Mesenchymal stem cell (in vitro differentiated cells and primary cell): ENCODE measurements around the gene BRIX1.
A peak's percentile ranks its signal among the peaks of the same experiment; 100 is the strongest.

Experiments
- DNase-seq: peaks from one replicate; pipeline ENCODE4 v3.0.0-alpha.2; 2013
- H2AFZ ChIP-seq: one replicate; pipeline ENCODE4 v1.6.1; 2013; ENCODE audit warnings: low read depth, mild to moderate bottlenecking, control low read depth, inconsistent platforms, low read length, moderate library complexity
- H2AK5ac ChIP-seq: 2 replicates; pipeline ENCODE4 v1.6.1; 2013; ENCODE audit warnings: low read length, moderate library complexity, mild to moderate bottlenecking, inconsistent platforms; ENCODE audit not compliant: severe bottlenecking
- H2BK120ac ChIP-seq: one replicate; pipeline ENCODE4 v1.6.1; 2013; ENCODE audit warnings: low read depth, mild to moderate bottlenecking, inconsistent platforms, low read length, moderate library complexity
- H2BK12ac ChIP-seq, 2 experiments: one replicate each; pipeline ENCODE4 v1.6.1; 2013; ENCODE audit warnings: inconsistent platforms in 2 of 2, low read length in 2 of 2, mild to moderate bottlenecking in 2 of 2, moderate library complexity in 2 of 2, control low read depth in 1 of 2
- H2BK15ac ChIP-seq: one replicate; pipeline ENCODE4 v1.6.1; 2013; ENCODE audit warnings: mild to moderate bottlenecking, low read depth, inconsistent platforms; ENCODE audit not compliant: poor library complexity, severe bottlenecking
- H2BK5ac ChIP-seq: 2 replicates; pipeline ENCODE4 v1.6.1; 2013; ENCODE audit warnings: low read depth, mild to moderate bottlenecking, low read length, control low read depth, inconsistent platforms; ENCODE audit not compliant: poor library complexity, severe bottlenecking
- H3K14ac ChIP-seq, 2 experiments: one replicate each; pipeline ENCODE4 v1.6.1; 2013; ENCODE audit warnings: inconsistent platforms in 2 of 2, low read length in 2 of 2, control low read depth in 1 of 2, mild to moderate bottlenecking in 1 of 2, moderate library complexity in 1 of 2
- H3K18ac ChIP-seq, 2 experiments: one replicate each; pipeline ENCODE4 v1.6.1; 2013; ENCODE audit warnings: inconsistent platforms in 2 of 2, low read length in 2 of 2, control low read depth in 1 of 2, low read depth in 1 of 2, mild to moderate bottlenecking in 1 of 2
- H3K23ac ChIP-seq, 2 experiments: one replicate each; pipeline ENCODE4 v1.6.1; 2013; ENCODE audit warnings: inconsistent platforms in 2 of 2, low read length in 2 of 2, mild to moderate bottlenecking in 2 of 2, moderate library complexity in 2 of 2, control low read depth in 1 of 2
- H3K27ac ChIP-seq: 2 replicates; pipeline ENCODE4 v1.5.1; 2013; ENCODE audit warnings: mild to moderate bottlenecking, moderate library complexity, low read length, control low read depth, inconsistent platforms; ENCODE audit not compliant: poor library complexity, severe bottlenecking
- H3K27me3 ChIP-seq, 2 experiments: 2 replicates each; pipeline versions ENCODE4 v1.6.1 to v1.7.0; 2013; ENCODE audit warnings: low read length in 2 of 2, mild to moderate bottlenecking in 2 of 2, moderate library complexity in 2 of 2, control low read depth in 1 of 2, inconsistent platforms in 1 of 2; ENCODE audit not compliant: control insufficient read depth in 1 of 2, insufficient read depth in 1 of 2
- H3K36me3 ChIP-seq, 2 experiments: 2 replicates each; pipeline versions ENCODE4 v1.6.1 to v1.7.0; 2013; ENCODE audit warnings: low read length in 2 of 2, control low read depth in 1 of 2, inconsistent platforms in 1 of 2, low read depth in 1 of 2, mild to moderate bottlenecking in 1 of 2; ENCODE audit not compliant: insufficient read depth in 2 of 2, control insufficient read depth in 1 of 2
- H3K4ac ChIP-seq, 2 experiments: one replicate each; pipeline ENCODE4 v1.6.1; 2013; ENCODE audit warnings: inconsistent platforms in 2 of 2, low read length in 2 of 2, mild to moderate bottlenecking in 2 of 2, moderate library complexity in 2 of 2, control low read depth in 1 of 2, low read depth in 1 of 2
- H3K4me1 ChIP-seq: 2 replicates; pipeline ENCODE4 v1.6.1; 2013; ENCODE audit warnings: low read depth, low read length, control low read depth; ENCODE audit not compliant: control insufficient read depth, insufficient read depth
- H3K4me2 ChIP-seq: 2 replicates; pipeline ENCODE4 v1.6.1; 2013; ENCODE audit warnings: low read length, mild to moderate bottlenecking, inconsistent platforms; ENCODE audit not compliant: poor library complexity, severe bottlenecking
- H3K4me3 ChIP-seq, 2 experiments: 2 replicates each; pipeline versions ENCODE4 v1.5.1 to v1.7.0; 2013; ENCODE audit warnings: low read length in 2 of 2, mild to moderate bottlenecking in 2 of 2, control low read depth in 1 of 2, low read depth in 1 of 2; ENCODE audit not compliant: insufficient read depth in 1 of 2
- H3K79me1 ChIP-seq: replicated peaks from 2 replicates; pipeline ENCODE4 v1.6.1; 2013; ENCODE audit warnings: mild to moderate bottlenecking, control low read depth, low read length, inconsistent platforms; ENCODE audit not compliant: poor library complexity, severe bottlenecking
- H3K9ac ChIP-seq: 2 replicates; pipeline ENCODE4 v1.7.0; 2013; ENCODE audit warnings: mild to moderate bottlenecking, low read length, moderate library complexity
- H3K9me3 ChIP-seq: 2 replicates; pipeline ENCODE4 v1.7.0; 2013; ENCODE audit warnings: mild to moderate bottlenecking, low read length; ENCODE audit not compliant: control insufficient read depth
- H4K8ac ChIP-seq: one replicate; pipeline ENCODE4 v1.6.1; 2013; ENCODE audit warnings: inconsistent platforms, mild to moderate bottlenecking, low read length, moderate library complexity
- H4K91ac ChIP-seq: one replicate; pipeline ENCODE4 v1.6.1; 2013; ENCODE audit warnings: mild to moderate bottlenecking, low read length, inconsistent platforms
- WGBS: methylation state at CpG from one replicate; pipeline ENCODE4 v1.1.7; 2013; ENCODE audit warnings: mixed read lengths; 5-methylcytosine and 5-hydroxymethylcytosine counted together

BRIX1 gene

GRCh38 chr5:34929134-34929719 lies 13.7 kb downstream of the BRIX1 start, which contains the start of gene DNAJC21:
TSS of gene DNAJC21 (plus strand) at chr5:34929559. CDS start at chr5:34929820, 261 bp downstream.
- under 1% methylated on average over 48 of the region's 63 CpGs for WGBS
- no peak within 1 kb of the TSS for H2AK5ac ChIP-seq

DNA sequence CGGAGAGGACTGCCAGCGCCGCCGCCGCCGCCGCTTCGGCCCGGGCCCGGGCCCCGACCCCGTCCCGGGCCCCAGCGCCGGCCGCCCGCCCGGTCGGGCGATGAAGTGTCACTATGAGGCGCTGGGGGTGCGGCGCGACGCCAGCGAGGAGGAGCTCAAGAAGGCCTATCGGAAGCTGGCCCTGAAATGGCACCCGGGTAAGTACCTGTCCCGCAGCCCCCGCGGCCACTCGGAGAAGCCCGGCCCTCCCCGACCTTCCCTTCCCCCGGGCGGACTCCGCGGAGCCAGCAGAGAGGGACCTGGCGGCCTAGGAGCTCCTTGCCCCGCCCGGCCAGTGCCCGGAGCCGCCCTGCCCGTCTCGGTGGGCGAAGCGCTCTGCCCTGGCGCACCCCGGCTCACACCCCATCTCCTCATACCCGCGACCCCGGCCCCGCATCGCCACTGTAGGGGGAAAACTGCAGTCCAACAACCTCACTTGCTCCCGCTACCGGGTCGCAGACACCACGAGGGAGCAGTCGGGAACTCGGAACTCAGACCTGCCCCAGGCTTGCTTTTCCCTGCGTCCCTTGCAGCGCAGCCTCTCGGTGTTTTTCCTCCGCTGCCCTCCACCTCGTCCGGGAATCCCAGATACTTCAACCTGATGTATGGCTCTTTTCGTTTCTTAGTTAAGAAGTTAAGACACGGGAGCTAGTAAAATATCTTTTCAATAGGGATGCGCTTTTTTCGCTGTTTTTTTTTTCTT lies 14.4 kb downstream of the BRIX1 start:
- WGBS, result 2% methylated on average over 40 of the region's 70 CpGs

More at GRCh38 chr5:34929134-34929719, 13.7 kb downstream of the BRIX1 start, which contains the start of gene DNAJC21:
- Histone ChIP-seq H2BK15ac (peak within 1 kb of the TSS; percentile 93), H3K36me3 (peaks cover 10 to 41% of the 10 kb centered on the region in 2 experiments), H3K27ac (peak within 1 kb of the TSS; percentile 89), H3K4me1 (peaks cover 5% of the 10 kb centered on the region), H3K27me3 (no peaks in the 10 kb centered on the region), H2BK12ac (peak within 1 kb of the TSS in 1 of 2 experiments; percentile 63), H3K4me2 (peak within 1 kb of the TSS; percentile 87), H2AFZ (peak within 1 kb of the TSS; percentile 98), H4K91ac (peak within 1 kb of the TSS; percentile 4), H3K18ac (peak within 1 kb of the TSS; percentile 82 to 90), H3K79me1 (peaks cover 12% of the 10 kb centered on the region), H3K4ac (peak within 1 kb of the TSS in 1 of 2 experiments; percentile 97), H4K8ac (peak within 1 kb of the TSS; percentile 88), H2BK120ac (peak within 1 kb of the TSS; percentile 79), H3K9ac (peak within 1 kb of the TSS; percentile 96), H3K4me3 (peak within 1 kb of the TSS; percentile 97 to 98), H2BK5ac (peak within 1 kb of the TSS; percentile 35), H3K9me3 (no peaks in the 10 kb centered on the region), H3K23ac (peak within 1 kb of the TSS in 1 of 2 experiments; percentile 94), H3K14ac (peak within 1 kb of the TSS in 1 of 2 experiments; percentile 96)
- peak; percentile 98 for DNase-seq

GRCh38 chr5:34930462-34930844 lies 14.9 kb downstream of the BRIX1 start:
- Histone ChIP-seq H2BK15ac (no peak overlapping the region), H3K36me3 (peaks cover 10 to 34% of the 10 kb centered on the region in 2 experiments), H3K18ac (no peak overlapping the region), H2BK120ac (no peak overlapping the region), H3K9me3 (no peaks in the 10 kb centered on the region), H3K4me1 (peaks cover 5% of the 10 kb centered on the region), H2BK12ac (no peak overlapping the region), H2AFZ (no peak overlapping the region), H3K27ac (peak overlapping the region; percentile 89), H3K4me2 (peak overlapping the region; percentile 87), H3K27me3 (no peaks in the 10 kb centered on the region), H4K8ac (no peak overlapping the region), H3K23ac (no peak overlapping the region), H2BK5ac (no peak overlapping the region), H4K91ac (no peak overlapping the region), H2AK5ac (no peak overlapping the region), H3K4ac (no peak overlapping the region), H3K9ac (peak overlapping the region; percentile 96), H3K14ac (no peak overlapping the region), H3K79me1 (peaks cover 13% of the 10 kb centered on the region), H3K4me3 (peak overlapping the region in 1 of 2 experiments; percentile 97)
- peak; percentile 55 for DNase-seq
- WGBS, result 0% methylated on average over 2 of the region's 3 CpGs

More for the DNA sequence above, 14.4 kb downstream of the BRIX1 start:
- H3K79me1 ChIP-seq, result peaks cover 12% of the 10 kb centered on the region
- H3K23ac ChIP-seq, result peak overlapping the region in 1 of 2 experiments; percentile 94
- peak overlapping the region; percentile 79 for H2BK120ac ChIP-seq
- peak overlapping the region; percentile 87 for H3K4me2 ChIP-seq
- H3K4me1 ChIP-seq, result peaks cover 5% of the 10 kb centered on the region
- peak overlapping the region; percentile 97 to 98 for H3K4me3 ChIP-seq
- H3K9me3 ChIP-seq, result no peaks in the 10 kb centered on the region
- peak overlapping the region; percentile 4 for H4K91ac ChIP-seq
- H2BK15ac ChIP-seq, result peak overlapping the region; percentile 93
- peak overlapping the region; percentile 35 for H2BK5ac ChIP-seq
- H3K9ac ChIP-seq, result peak overlapping the region; percentile 96
- H2AFZ ChIP-seq, result peak overlapping the region; percentile 98
- H3K36me3 ChIP-seq, result peaks cover 10 to 40% of the 10 kb centered on the region in 2 experiments
- DNase-seq, result peak; percentile 88
- peak overlapping the region; percentile 82 to 90 for H3K18ac ChIP-seq
- H3K4ac ChIP-seq, result peak overlapping the region in 1 of 2 experiments; percentile 97
- peak overlapping the region in 1 of 2 experiments; percentile 96 for H3K14ac ChIP-seq
- no peaks in the 10 kb centered on the region for H3K27me3 ChIP-seq
- H4K8ac ChIP-seq, result peak overlapping the region; percentile 88
- no peak overlapping the region for H2AK5ac ChIP-seq
- H3K27ac ChIP-seq, result peak overlapping the region; percentile 89
- peak overlapping the region in 1 of 2 experiments; percentile 63 for H2BK12ac ChIP-seq

GRCh38 chr5:34930870-34931269 lies 15.4 kb downstream of the BRIX1 start:
- Histone ChIP-seq H3K18ac (no peak overlapping the region), H4K91ac (no peak overlapping the region), H3K9me3 (no peaks in the 10 kb centered on the region), H3K9ac (peak overlapping the region; percentile 96), H2AK5ac (no peak overlapping the region), H3K4ac (no peak overlapping the region), H3K79me1 (peaks cover 13% of the 10 kb centered on the region), H3K4me1 (peaks cover 5% of the 10 kb centered on the region), H3K36me3 (peaks cover 10 to 34% of the 10 kb centered on the region in 2 experiments), H3K23ac (no peak overlapping the region), H2BK5ac (no peak overlapping the region), H3K27ac (no peak overlapping the region), H3K27me3 (no peaks in the 10 kb centered on the region), H2BK15ac (no peak overlapping the region), H2AFZ (no peak overlapping the region), H3K14ac (no peak overlapping the region), H3K4me2 (peak overlapping the region; percentile 87), H4K8ac (no peak overlapping the region), H2BK12ac (no peak overlapping the region), H2BK120ac (no peak overlapping the region), H3K4me3 (peak overlapping the region in 1 of 2 experiments; percentile 97)
- WGBS, result 80% methylated on average over 4 of the region's 4 CpGs
- no peak for DNase-seq
